Ovary (tissue), 3 donors: ENCODE data around the gene MOB3A.

Experiments used
- EP300 ChIP-seq: sonication (generic); formaldehyde crosslinking; IDR thresholded peaks from one replicate; pipeline ENCODE4 v1.6.1; 2017; ENCODE audit warnings: antibody characterized with exemption
- POLR2A ChIP-seq: fragments of 450-650 bp; IDR thresholded peaks from one replicate; pipeline ENCODE4 v1.6.1; 2017; ENCODE audit warnings: antibody characterized with exemption, mild to moderate bottlenecking, moderate library complexity
- TF ChIP-seq, protein P1 (sequence below), 3 donors: fragments of 450-650 bp in 2 of 3; fragments of 200-600 bp in 1 of 3; IDR thresholded peaks; one replicate each; pipeline versions ENCODE4 v1.5.1 to v1.8.0; 2016 to 2022; ENCODE audit warnings: antibody characterized with exemption in 3 of 3, mild to moderate bottlenecking in 1 of 3
- donor health status: DM: no; HTN: no; CAD: no.

DNA sequence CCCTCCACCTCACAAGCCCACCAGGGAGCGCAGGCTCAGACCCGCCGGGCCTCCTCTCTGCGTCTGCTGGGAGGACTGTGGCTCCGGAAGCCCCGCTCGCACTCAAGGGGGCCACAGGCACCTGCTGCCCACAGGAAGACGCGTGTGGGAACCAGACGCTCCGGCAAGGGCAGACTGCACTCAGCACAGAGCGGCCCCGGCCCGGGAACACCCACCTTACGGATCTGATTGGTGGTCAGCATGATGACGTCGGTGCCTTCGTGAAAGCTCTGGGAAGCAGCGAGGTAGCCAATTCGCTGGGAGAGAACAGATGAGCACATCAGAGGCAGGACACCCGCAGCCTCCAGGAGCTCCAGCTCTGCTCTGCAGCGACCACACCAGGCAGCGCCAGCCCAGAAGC lies 40.7 kb upstream of the MOB3A start:
- no peak for TF ChIP-seq POLR2A
- TF ChIP-seq, protein P1, sequence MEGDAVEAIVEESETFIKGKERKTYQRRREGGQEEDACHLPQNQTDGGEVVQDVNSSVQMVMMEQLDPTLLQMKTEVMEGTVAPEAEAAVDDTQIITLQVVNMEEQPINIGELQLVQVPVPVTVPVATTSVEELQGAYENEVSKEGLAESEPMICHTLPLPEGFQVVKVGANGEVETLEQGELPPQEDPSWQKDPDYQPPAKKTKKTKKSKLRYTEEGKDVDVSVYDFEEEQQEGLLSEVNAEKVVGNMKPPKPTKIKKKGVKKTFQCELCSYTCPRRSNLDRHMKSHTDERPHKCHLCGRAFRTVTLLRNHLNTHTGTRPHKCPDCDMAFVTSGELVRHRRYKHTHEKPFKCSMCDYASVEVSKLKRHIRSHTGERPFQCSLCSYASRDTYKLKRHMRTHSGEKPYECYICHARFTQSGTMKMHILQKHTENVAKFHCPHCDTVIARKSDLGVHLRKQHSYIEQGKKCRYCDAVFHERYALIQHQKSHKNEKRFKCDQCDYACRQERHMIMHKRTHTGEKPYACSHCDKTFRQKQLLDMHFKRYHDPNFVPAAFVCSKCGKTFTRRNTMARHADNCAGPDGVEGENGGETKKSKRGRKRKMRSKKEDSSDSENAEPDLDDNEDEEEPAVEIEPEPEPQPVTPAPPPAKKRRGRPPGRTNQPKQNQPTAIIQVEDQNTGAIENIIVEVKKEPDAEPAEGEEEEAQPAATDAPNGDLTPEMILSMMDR (IDR thresholded peaks at IDR 0.05), result no peak
- no peak for TF ChIP-seq EP300
